Activated CD8-positive, alpha-beta T cell treated with anti-CD3 and anti-CD28 coated beads for 36 hours (primary cell): Measurements from ENCODE around the gene SUPT20H. TPM values are rescaled to one million over a fixed set of nuclear protein-coding genes. Genes with fewer than 3 reads are reported as not detected.

ENCODE experiments used
- ATAC-seq: fragments of 200-7000 bp; cut with Tn5 transposase; one replicate; pipeline ENCODE4 v1.10.0; 2021; ENCODE audit warnings: mild to moderate bottlenecking, moderate library complexity
- CTCF ChIA-PET: fragments of 350-600 bp; sonication (Branson Sonifier 250); formaldehyde crosslinking; loops from one replicate; lab custom pipeline; 2021; ENCODE audit warnings: antibody characterized with exemption; lab: Charles Lee
- POLR2A ChIA-PET: fragments of 350-600 bp; sonication (Branson Sonifier 250); formaldehyde crosslinking; loops from one replicate; lab custom pipeline; 2021; ENCODE audit warnings: antibody characterized with exemption; lab: Charles Lee
- DNase-seq: peaks from one replicate; pipeline ENCODE4 v3.0.0-alpha.2; 2020
- H3K27ac Mint-ChIP-seq: one replicate; pipeline ENCODE4 v1.8.0; 2021; ENCODE audit warnings: mild to moderate bottlenecking, mixed read lengths
- H3K27me3 Mint-ChIP-seq: one replicate; pipeline ENCODE4 v1.8.0; 2021; ENCODE audit warnings: mixed read lengths
- H3K36me3 Mint-ChIP-seq: one replicate; pipeline ENCODE4 v1.8.0; 2021; ENCODE audit warnings: low read depth, mixed read lengths
- H3K4me1 Mint-ChIP-seq: one replicate; pipeline ENCODE4 v1.8.0; 2021; ENCODE audit warnings: low read depth, mixed read lengths
- H3K4me3 Mint-ChIP-seq: one replicate; pipeline ENCODE4 v1.8.0; 2021; ENCODE audit warnings: mild to moderate bottlenecking, moderate library complexity, mixed read lengths
- H3K9me3 Mint-ChIP-seq: one replicate; pipeline ENCODE4 v1.8.0; 2021; ENCODE audit warnings: mixed read lengths
- CTCF ChIP-seq: fragments of 200-600 bp; IDR thresholded peaks from one replicate; pipeline ENCODE4 v1.8.0; 2022; ENCODE audit warnings: antibody characterized with exemption, mild to moderate bottlenecking
- intact Hi-C: fragments of 100-400 bp; cut with micrococcal nuclease; formaldehyde crosslinking; loops from one replicate; pipeline ENCODE4 v1.10.0; 2022
- total RNA-seq, 2 experiments: library from RNA; stranded (reverse); gene quantifications; one replicate each; pipeline ENCODE4 v1.2.3, GENCODE V29; 2021

SUPT20H gene
- total RNA-seq, 2 experiments from 2014 or later: 59.6 to 63.4 TPM

- no peaks in the 10 kb centered on the region for H3K36me3 Mint-ChIP-seq
- no peaks in the 10 kb centered on the region for H3K9me3 Mint-ChIP-seq
- H3K27me3 Mint-ChIP-seq: peaks cover 3% of the 10 kb centered on the region
- intact Hi-C loops: no loop called here
- TF ChIP-seq CTCF: no peak
- POLR2A ChIA-PET: no interaction called here
- DNase-seq (no peak), ATAC-seq (no peak)
- H3K4me1 Mint-ChIP-seq: no peaks in the 10 kb centered on the region
- no peak overlapping the region for H3K27ac Mint-ChIP-seq
- CTCF ChIA-PET: interaction anchor here (1.0 kb wide), 1 partner anchor 14 kb away, joined by 3 read pairs; no protein-coding TSS in a partner anchor
- H3K4me3 Mint-ChIP-seq: no peak overlapping the region
Measured at GRCh38 chr13:37089495-37089894, 30.0 kb upstream of the SUPT20H start.

GRCh38 chr13:37087486-37087885, 28.0 kb upstream of the SUPT20H start:
- POLR2A ChIA-PET: no interaction called here
- Mint-ChIP-seq H3K4me1 (no peaks in the 10 kb centered on the region), H3K27ac (no peak overlapping the region), H3K4me3 (no peak overlapping the region), H3K9me3 (no peaks in the 10 kb centered on the region), H3K36me3 (no peaks in the 10 kb centered on the region), H3K27me3 (peaks cover 3% of the 10 kb centered on the region)
- no peak for TF ChIP-seq CTCF
- no peak for ATAC-seq
- no peak for DNase-seq
- intact Hi-C loops: no loop called here
- CTCF ChIA-PET: no interaction called here

- DNase-seq: no peak
Measured at GRCh38 chr13:37085606-37086005, 26.1 kb upstream of the SUPT20H start.

GRCh38 chr13:37076818-37077217, 17.3 kb upstream of the SUPT20H start:
- Mint-ChIP-seq H3K4me1 (no peaks in the 10 kb centered on the region), H3K36me3 (no peaks in the 10 kb centered on the region), H3K27ac (no peak overlapping the region), H3K27me3 (no peaks in the 10 kb centered on the region), H3K4me3 (no peak overlapping the region), H3K9me3 (no peaks in the 10 kb centered on the region)
- ATAC-seq: no peak
- TF ChIP-seq CTCF: no peak
- intact Hi-C loops: no loop called here
- DNase-seq: no peak
- ChIA-PET CTCF (no interaction called here), POLR2A (no interaction called here)

More at GRCh38 chr13:37085606-37086005, 26.1 kb upstream of the SUPT20H start:
- no peak for TF ChIP-seq CTCF
- Mint-ChIP-seq H3K36me3 (no peaks in the 10 kb centered on the region), H3K9me3 (no peaks in the 10 kb centered on the region), H3K27me3 (peaks cover 3% of the 10 kb centered on the region), H3K4me1 (no peaks in the 10 kb centered on the region), H3K27ac (no peak overlapping the region), H3K4me3 (no peak overlapping the region)
- no peak for ATAC-seq
- ChIA-PET POLR2A (interaction anchor here (0.6 kb wide), 1 partner anchor 1114 kb away, joined by 3 read pairs; no protein-coding TSS in a partner anchor), CTCF (no interaction called here)
- intact Hi-C loops: no loop called here

GRCh38 chr13:37075164-37075563, 15.7 kb upstream of the SUPT20H start:
- Mint-ChIP-seq H3K36me3 (no peaks in the 10 kb centered on the region), H3K9me3 (no peaks in the 10 kb centered on the region), H3K4me3 (no peak overlapping the region), H3K27me3 (no peaks in the 10 kb centered on the region), H3K4me1 (no peaks in the 10 kb centered on the region), H3K27ac (no peak overlapping the region)
- ChIA-PET POLR2A (no interaction called here), CTCF (interaction anchor here (0.8 to 1.1 kb wide), 2 partner anchors 14 to 1507 kb away, joined by 3 read pairs; no protein-coding TSS in a partner anchor)
- no peak for DNase-seq
- no peak for TF ChIP-seq CTCF
- intact Hi-C loops: no loop called here
- no peak for ATAC-seq
